HG03354 (cell line): ENCODE data around the gene IFNA14.
A peak's percentile ranks its signal among the peaks of the same experiment; 100 is the strongest.
"Not testable (repeated sequence)": the region's sequence is repeated elsewhere in the genome, so short reads cannot be mapped to it uniquely, and the experiment has no call there.

ENCODE experiments used
- ATAC-seq: cut with Tn5 transposase; IDR thresholded peaks from one replicate; pipeline ENCODE4 v1.9.1; 2021; ENCODE audit warnings: mild to moderate bottlenecking; ENCODE audit not compliant: unreplicated experiment, poor library complexity, severe bottlenecking

IFNA14 gene

DNA sequence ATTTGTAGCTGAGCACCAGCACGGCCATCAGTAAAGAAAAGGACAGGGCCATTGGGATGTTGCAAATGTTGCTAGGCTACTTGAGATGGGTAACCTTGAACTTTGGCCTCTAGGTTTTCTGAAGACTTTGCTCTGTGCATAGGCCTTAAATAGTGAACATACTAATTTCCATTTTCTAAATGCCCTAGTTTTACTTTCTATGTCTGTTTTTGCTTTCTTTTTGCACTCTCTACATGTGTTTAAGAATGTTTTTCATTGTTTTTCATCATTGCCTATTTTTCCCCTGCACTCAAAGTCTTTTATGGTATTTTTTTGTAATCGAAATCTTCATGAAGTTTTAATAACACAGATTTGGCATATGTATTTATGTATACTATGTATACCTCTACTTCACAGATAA is 11.7 kb downstream of the IFNA14 start, which contains the start of gene IFNA17:
Gene IFNA17, minus strand, starts transcription at position 101 of the 400 bp plus-strand sequence. Its CDS starts 49 bp downstream, at position 52.
- no peak for ATAC-seq

DNA sequence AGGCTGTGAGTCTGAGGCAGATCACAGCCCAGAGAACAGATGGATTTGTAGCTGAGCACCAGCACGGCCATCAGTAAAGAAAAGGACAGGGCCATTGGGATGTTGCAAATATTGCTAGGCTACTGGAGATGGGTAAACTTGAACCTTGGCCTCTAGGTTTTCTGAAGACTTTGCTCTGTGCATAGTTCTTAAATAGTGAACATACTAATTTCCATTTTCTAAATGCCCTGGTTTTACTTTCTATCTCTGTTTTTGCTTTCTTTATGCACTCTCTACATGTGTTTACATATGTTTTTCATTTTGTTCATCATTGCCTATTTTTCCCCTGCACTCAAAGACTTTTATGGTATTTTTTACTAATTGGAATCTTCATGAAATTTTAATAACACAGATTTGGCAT is 22.6 kb downstream of the IFNA14 start, which contains the start of gene IFNA16:
Gene IFNA16, minus strand, starts transcription at position 101 of the 400 bp plus-strand sequence. Its CDS starts 6 bp downstream, at position 95.
- not testable (repeated sequence) for ATAC-seq

DNA sequence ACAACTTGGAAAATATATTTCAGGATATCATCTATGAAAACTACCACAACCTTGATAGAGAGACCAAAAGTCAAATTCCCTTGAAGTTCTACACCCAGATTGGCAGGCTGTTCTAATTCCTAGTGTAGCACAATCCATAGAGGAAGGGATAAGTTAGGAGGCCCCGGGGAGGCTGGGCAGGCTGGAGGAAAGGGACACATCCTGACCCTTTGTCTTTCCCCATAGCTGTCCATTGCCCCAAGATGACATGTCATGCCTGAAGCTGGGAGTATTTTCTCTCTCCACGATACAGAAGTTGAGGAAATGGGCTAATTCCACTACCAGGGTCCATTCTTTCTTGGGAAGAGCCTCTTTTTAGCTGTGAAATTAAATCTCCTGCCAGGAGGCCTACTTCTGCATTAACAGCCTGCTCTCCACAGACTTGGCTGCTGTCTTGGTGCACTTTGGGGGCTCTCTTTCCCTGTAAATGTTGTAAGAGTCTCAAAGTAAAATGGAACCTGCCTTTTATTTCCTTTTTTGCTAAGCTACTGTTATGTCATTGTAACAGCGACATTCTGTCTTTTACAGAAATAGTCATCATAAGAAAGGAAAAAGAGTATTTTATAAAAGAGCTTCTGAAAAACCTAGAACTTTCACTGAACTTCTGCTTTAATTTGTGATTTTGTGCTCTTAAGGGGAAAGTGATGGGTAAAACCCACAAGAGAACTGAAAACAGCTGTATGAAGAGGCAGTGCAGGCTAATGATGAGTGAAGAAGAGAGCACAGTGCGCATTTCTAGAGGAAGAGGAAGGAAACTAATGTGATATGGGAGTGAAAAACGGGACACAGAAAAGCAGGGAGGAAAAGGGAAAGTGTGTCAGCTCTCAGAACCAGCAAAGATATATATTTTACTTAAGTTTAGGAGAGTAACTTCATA is 26.1 kb downstream of the IFNA14 start:
- peak; percentile 75 for ATAC-seq

DNA sequence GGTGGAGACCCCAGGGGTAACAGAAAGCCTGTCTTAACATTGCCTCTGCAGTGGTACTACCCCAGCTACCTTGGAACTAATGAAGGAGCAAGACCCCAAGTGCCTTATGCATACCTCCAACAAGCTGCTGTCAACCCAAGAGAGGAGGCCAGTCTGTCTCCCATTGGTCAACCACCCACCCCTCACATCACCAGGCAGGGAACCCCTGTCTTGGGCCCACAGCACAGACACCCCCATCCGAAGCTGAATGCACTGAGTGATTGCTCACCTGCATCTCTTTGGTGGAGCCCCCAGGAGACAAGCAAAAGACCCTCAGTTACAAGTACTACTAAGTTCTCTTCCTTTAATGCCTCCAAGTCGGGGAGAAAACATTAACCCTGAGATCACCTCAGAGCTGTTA is 27.6 kb downstream of the IFNA14 start:
- not testable (repeated sequence) for ATAC-seq

DNA sequence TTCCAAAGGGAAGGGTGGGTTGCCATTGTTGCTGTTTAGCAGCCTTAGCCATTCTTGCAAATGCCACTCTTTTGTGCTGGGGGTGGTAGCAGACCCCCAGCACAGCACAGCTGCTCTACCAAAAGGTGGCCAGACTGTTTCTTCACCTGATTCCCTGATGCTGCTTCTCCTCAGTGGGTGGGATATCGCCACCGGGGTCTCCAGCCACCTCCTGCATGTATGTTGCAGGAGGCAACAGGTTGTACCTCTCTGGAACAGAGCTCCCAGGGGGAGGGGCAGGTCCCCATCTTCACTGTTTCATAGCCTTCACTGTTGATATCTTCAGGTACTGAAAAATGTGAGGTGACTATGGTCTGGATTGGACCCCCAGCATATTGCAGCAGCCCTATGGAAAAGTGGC is 29.0 kb downstream of the IFNA14 start:
- ATAC-seq: not testable (repeated sequence)

DNA sequence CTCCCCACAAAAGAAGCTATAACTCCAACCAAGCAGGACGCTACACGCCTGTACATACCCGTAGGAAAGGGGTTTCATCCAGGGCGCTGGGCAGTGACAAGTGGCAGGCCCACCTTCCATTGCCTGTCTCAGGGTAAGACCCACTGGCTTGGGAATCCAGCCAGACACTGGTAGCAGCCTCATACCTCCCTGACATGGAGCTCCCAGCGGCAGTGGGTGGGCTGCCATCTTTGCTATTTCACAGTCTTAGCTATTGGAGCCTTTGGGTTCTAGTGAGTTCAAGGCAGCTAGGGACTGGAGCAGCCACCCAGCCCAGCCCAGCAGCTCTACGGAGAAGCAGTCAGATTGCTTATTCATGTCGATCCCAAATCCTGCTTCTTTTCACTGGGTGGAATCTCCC is 29.5 kb downstream of the IFNA14 start:
- no peak for ATAC-seq

DNA sequence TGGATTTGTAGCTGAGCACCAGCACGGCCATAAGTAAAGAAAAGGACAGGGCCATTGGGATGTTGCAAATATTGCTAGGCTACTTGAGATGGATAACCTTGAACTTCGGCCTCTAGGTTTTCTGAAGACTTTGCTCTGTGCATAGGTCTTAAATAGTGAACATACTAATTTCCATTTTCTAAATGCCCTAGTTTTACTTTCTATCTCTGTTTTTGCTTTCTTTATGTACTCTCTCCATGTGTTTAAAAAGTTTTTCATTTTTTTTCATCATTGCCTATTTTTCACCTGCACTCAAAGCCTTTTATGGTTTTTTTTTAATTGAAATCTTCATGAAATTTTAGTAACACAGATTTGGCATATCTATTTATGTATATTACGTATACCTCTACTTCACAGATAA is 32.8 kb downstream of the IFNA14 start, which contains the start of gene IFNA10:
Gene IFNA10, minus strand, starts transcription at position 101 of the 400 bp plus-strand sequence. Its CDS starts 46 bp downstream, at position 55.
- not testable (repeated sequence) for ATAC-seq

DNA sequence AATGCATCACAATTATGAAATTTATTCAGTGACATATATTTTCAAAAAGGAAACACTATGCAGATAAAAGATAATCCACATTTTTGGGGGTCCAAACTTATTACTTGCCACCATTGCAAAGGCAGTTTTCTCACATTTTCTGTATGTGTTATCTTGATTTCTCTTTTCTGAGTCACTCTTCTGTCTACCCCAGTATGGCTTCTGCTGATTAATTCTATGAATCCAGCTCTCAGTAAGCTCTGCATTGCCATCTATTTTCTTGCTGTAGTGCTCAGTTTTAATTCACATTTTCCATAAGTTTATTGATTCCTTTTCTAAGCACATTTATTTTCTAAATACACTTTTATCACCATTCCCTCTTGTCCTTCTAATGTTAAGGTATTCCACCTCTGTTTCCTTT is 34.6 kb downstream of the IFNA14 start:
- no peak for ATAC-seq

DNA sequence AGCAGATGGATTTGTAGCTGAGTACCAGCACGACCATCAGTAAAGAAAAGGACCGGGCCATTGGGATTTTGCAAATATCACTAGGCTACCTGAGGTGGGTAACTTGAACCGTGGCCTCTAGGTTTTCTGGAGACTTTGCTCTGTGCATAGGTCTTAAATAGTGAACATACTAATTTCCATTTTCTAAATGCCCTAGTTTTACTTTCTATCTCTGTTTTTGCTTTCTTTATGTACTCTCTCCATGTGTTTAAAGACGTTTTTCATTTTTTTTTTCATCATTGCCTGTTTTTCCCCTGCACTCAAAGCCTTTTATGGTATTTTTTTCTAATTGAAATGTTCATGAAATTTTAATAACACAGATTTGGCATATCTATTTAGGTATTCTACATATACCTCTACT is 37.7 kb downstream of the IFNA14 start, which contains the start of gene IFNA7:
Gene IFNA7, minus strand, starts transcription at position 101 of the 400 bp plus-strand sequence. Its CDS starts 40 bp downstream, at position 61.
- not testable (repeated sequence) for ATAC-seq

DNA sequence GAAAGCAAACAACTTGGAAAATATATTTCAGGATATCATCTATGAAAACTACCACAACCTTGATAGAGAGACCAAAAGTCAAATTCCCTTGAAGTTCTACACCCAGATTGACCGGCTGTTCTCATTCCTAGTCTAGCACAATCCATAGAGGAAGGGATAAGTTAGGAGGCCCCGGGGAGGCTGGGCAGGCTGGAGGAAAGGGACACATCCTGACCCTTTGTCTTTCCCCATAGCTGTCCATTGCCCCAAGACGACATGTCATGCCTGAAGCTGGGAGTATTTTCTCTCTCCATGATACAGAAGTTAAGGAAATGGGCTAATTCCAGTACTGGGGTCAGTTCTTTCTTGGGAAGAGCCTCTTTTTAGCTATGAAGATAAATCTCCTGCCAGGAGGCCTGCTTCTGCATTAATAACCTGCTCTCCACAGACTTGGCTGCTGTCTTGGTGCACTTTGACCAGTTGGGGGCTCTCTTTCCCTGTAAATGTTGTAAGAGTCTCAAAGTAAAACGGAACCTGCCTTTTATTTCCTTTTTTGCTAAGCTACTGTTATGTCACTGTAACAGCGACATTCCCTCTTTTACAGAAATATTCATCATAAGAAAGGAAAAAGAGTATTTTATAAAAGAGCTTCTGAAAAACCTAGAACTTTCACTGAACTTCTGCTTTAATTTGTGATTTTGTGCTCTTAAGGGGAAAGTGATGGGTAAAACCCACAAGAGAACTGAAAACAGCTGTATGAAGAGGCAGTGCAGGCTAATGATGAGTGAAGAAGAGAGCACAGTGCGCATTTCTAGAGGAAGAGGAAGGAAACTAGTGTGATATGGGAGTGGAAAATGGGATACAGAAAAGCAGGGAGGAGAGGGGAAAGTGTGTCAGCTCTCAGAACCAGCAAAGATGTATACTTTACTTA is 44.7 kb downstream of the IFNA14 start:
- peak; percentile 95 for ATAC-seq
